Measurements from ENCODE around the gene MCC.

DNA sequence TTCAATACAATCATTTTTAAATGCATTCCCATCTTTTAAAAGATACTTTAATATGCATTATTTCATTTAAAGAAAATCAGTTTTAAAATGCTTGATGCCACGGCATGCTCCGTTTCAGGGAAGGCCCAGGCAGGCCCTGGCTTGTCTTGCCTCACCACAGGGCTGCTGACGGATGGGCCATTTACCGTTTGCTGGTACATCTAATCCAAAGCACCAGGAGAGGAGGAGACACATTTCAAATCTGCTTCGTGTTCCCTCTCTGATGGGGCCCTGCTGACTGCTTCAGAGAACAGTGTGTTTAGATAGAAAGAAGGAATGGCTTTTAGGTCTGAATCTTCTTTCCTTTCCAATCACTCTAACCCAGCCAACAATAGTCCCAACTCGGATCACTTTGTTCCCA is 326.4 kb downstream of the MCC start:
- TF ChIP-seq, protein P1, sequence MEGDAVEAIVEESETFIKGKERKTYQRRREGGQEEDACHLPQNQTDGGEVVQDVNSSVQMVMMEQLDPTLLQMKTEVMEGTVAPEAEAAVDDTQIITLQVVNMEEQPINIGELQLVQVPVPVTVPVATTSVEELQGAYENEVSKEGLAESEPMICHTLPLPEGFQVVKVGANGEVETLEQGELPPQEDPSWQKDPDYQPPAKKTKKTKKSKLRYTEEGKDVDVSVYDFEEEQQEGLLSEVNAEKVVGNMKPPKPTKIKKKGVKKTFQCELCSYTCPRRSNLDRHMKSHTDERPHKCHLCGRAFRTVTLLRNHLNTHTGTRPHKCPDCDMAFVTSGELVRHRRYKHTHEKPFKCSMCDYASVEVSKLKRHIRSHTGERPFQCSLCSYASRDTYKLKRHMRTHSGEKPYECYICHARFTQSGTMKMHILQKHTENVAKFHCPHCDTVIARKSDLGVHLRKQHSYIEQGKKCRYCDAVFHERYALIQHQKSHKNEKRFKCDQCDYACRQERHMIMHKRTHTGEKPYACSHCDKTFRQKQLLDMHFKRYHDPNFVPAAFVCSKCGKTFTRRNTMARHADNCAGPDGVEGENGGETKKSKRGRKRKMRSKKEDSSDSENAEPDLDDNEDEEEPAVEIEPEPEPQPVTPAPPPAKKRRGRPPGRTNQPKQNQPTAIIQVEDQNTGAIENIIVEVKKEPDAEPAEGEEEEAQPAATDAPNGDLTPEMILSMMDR (conservative IDR thresholded peaks at IDR 0.05; ENCODE audit: low read depth, low read length) = no peak
- no peak for TF ChIP-seq EZH2 (IDR thresholded peaks at IDR 0.05; ENCODE audit: borderline replicate concordance, low read depth, low read length, poor library complexity, severe bottlenecking)

All from A673 (cell line).